Pons (tissue), 1 donor: Measurements from ENCODE around the gene PAPSS1.
"Not testable (repeated sequence)": the region's sequence is repeated elsewhere in the genome, so short reads cannot be mapped to it uniquely, and the experiment has no call there.

Source experiments
- DNase-seq: peaks from one replicate; pipeline ENCODE4 v3.0.0-alpha.2; 2016; ENCODE audit warnings: low spot score

Gene PAPSS1

GRCh38 chr4:107689912-107690587 is 30.0 kb downstream of the PAPSS1 start:
- no peak for DNase-seq

GRCh38 chr4:107688421-107688820 is 31.6 kb downstream of the PAPSS1 start:
- no peak for DNase-seq

GRCh38 chr4:107685740-107686139 is 34.3 kb downstream of the PAPSS1 start:
- DNase-seq, result no peak

- no peak for DNase-seq
Observed at GRCh38 chr4:107683873-107684272, 36.2 kb downstream of the PAPSS1 start.

GRCh38 chr4:107682306-107682705 is 37.7 kb downstream of the PAPSS1 start:
- DNase-seq, result no peak

GRCh38 chr4:107669068-107669467 is 51.0 kb downstream of the PAPSS1 start:
- DNase-seq, result no peak

- DNase-seq, result peak; percentile 53
Observed at GRCh38 chr4:107666134-107666533, 53.9 kb downstream of the PAPSS1 start.

- peak; percentile 25 for DNase-seq
Observed at GRCh38 chr4:107665001-107665400, 55.0 kb downstream of the PAPSS1 start.

- DNase-seq, result no peak
Observed at GRCh38 chr4:107658400-107659336, 61.4 kb downstream of the PAPSS1 start.

- no peak for DNase-seq
Observed at GRCh38 chr4:107655289-107655688, 64.7 kb downstream of the PAPSS1 start.

GRCh38 chr4:107654694-107655093 is 65.3 kb downstream of the PAPSS1 start:
- DNase-seq, result no peak

- not testable (repeated sequence) for DNase-seq
Observed at GRCh38 chr4:107651408-107651807, 68.6 kb downstream of the PAPSS1 start.

GRCh38 chr4:107650251-107650650 is 69.8 kb downstream of the PAPSS1 start:
- no peak for DNase-seq

- DNase-seq, result no peak
Observed at GRCh38 chr4:107648178-107648991, 71.6 kb downstream of the PAPSS1 start.

GRCh38 chr4:107647591-107647990 is 72.4 kb downstream of the PAPSS1 start:
- DNase-seq, result no peak

GRCh38 chr4:107645604-107646003 is 74.4 kb downstream of the PAPSS1 start:
- DNase-seq, result no peak

GRCh38 chr4:107643021-107643420 is 77.0 kb downstream of the PAPSS1 start:
- DNase-seq, result no peak

- no peak for DNase-seq
Observed at GRCh38 chr4:107640878-107641277, 79.2 kb downstream of the PAPSS1 start.

- DNase-seq, result no peak
Observed at GRCh38 chr4:107640197-107640596, 79.8 kb downstream of the PAPSS1 start.

- DNase-seq, result no peak
Observed at GRCh38 chr4:107635735-107636134, 84.3 kb downstream of the PAPSS1 start.

GRCh38 chr4:107631560-107631959 is 88.5 kb downstream of the PAPSS1 start:
- DNase-seq, result no peak

GRCh38 chr4:107630185-107630705 is 89.8 kb downstream of the PAPSS1 start:
- no peak for DNase-seq
